Caco-2 (cell line): Measurements from ENCODE around the gene RAB43. TPM values are rescaled to one million over a fixed set of nuclear protein-coding genes. Genes with fewer than 3 reads are reported as not detected.
"Not testable (repeated sequence)": the region's sequence is repeated elsewhere in the genome, so short reads cannot be mapped to it uniquely, and the experiment has no call there.

Experiments used
- BruUV-seq: library from RNA; stranded (reverse); fragments of 400-500 nt; replicated peaks from 2 replicates; lab custom pipeline; 2021; lab: Mats Ljungman, UMichigan
- CTCF ChIA-PET: fragments of 300-600 bp; sonication (Branson Sonifier 250); formaldehyde crosslinking; loops from one replicate; lab custom pipeline; 2022; ENCODE audit warnings: antibody characterized with exemption; lab: Charles Lee
- POLR2A ChIA-PET: fragments of 300-600 bp; sonication (Branson Sonifier 250); formaldehyde crosslinking; loops from one replicate; lab custom pipeline; 2022; ENCODE audit warnings: antibody characterized with exemption; lab: Charles Lee
- DNase-seq, 2 experiments: peaks; one replicate each; pipeline versions ENCODE4 v3.0.0 to v3.0.0-alpha.2; 2020 to 2022
- H3K27me3 ChIP-seq: replicated peaks from 2 replicates; pipeline ENCODE4 v1.6.0; 2011; ENCODE audit warnings: low read length; ENCODE audit not compliant: control insufficient read depth, insufficient read depth
- H3K36me3 ChIP-seq: 2 replicates; pipeline ENCODE4 v1.5.1; 2011; ENCODE audit warnings: low read length; ENCODE audit not compliant: control insufficient read depth, insufficient read depth
- H3K4me1 ChIP-seq: fragments of 250-450 bp; sonication (Bioruptor Pico); 2 replicates; pipeline ENCODE4 v1.5.1; 2020; ENCODE audit warnings: mild to moderate bottlenecking
- H3K4me3 ChIP-seq: 2 replicates; pipeline ENCODE4 v1.5.1; 2011; ENCODE audit warnings: low read depth, mild to moderate bottlenecking, control low read depth, low read length
- H3K9me3 ChIP-seq: fragments of 250-450 bp; sonication (Bioruptor Pico); 2 replicates; pipeline ENCODE4 v1.5.1; 2020; ENCODE audit warnings: mild to moderate bottlenecking, moderate library complexity
- H3K27ac Mint-ChIP-seq: one replicate; pipeline ENCODE4 v1.8.0; 2022; ENCODE audit warnings: mixed read lengths; ENCODE audit not compliant: unreplicated experiment
- H3K27me3 Mint-ChIP-seq: one replicate; pipeline ENCODE4 v1.8.0; 2022; ENCODE audit warnings: mixed read lengths; ENCODE audit not compliant: insufficient read depth, unreplicated experiment
- H3K36me3 Mint-ChIP-seq: one replicate; pipeline ENCODE4 v1.8.0; 2022; ENCODE audit warnings: mild to moderate bottlenecking, mixed read lengths; ENCODE audit not compliant: insufficient read depth, unreplicated experiment
- H3K4me1 Mint-ChIP-seq: one replicate; pipeline ENCODE4 v1.8.0; 2022; ENCODE audit warnings: low read depth, mixed read lengths; ENCODE audit not compliant: unreplicated experiment
- H3K4me3 Mint-ChIP-seq: one replicate; pipeline ENCODE4 v1.8.0; 2022; ENCODE audit warnings: mild to moderate bottlenecking, moderate library complexity, mixed read lengths; ENCODE audit not compliant: unreplicated experiment
- H3K9me3 Mint-ChIP-seq: one replicate; pipeline ENCODE4 v1.8.0; 2022; ENCODE audit warnings: mixed read lengths; ENCODE audit not compliant: unreplicated experiment
- CTCF ChIP-seq, 2 experiments: fragments of 200-600 bp in 1 of 2; IDR thresholded peaks; 1 replicate in 1 of 2; 2 replicates in 1 of 2; pipeline versions ENCODE4 v1.5.1 to v1.8.0; 2011 to 2022; ENCODE audit warnings: antibody characterized with exemption in 1 of 2, control low read depth in 1 of 2, inconsistent platforms in 1 of 2, low read depth in 1 of 2, low read length in 1 of 2, mild to moderate bottlenecking in 1 of 2, moderate library complexity in 1 of 2; ENCODE audit not compliant: insufficient read depth in 1 of 2, severe bottlenecking in 1 of 2, unreplicated experiment in 1 of 2
- intact Hi-C: fragments of 100-400 bp; cut with micrococcal nuclease; formaldehyde crosslinking; loops from one replicate; pipeline ENCODE4 v1.10.0; 2022; ENCODE audit not compliant: unreplicated experiment
- total RNA-seq: library from RNA; stranded (reverse); gene quantifications from 2 replicates; pipeline ENCODE4 v1.2.3, GENCODE V29; 2022

RAB43 gene
- total RNA-seq, 1 experiment from 2014 or later = 12.3 TPM

- no peaks in the 10 kb centered on the region for H3K4me1 ChIP-seq
- POLR2A ChIA-PET = no interaction called here
Observed at GRCh38 chr3:129068291-129068886, 53.2 kb downstream of the RAB43 start.

GRCh38 chr3:129067719-129068118, 53.9 kb downstream of the RAB43 start:
- H3K36me3 ChIP-seq, H3K4me1 Mint-ChIP-seq, DNase-seq, H3K27ac Mint-ChIP-seq, H3K36me3 Mint-ChIP-seq, H3K27me3 ChIP-seq, H3K4me3 ChIP-seq, H3K9me3 Mint-ChIP-seq, intact Hi-C loops, H3K9me3 ChIP-seq, H3K4me3 Mint-ChIP-seq, BruUV-seq, H3K27me3 Mint-ChIP-seq, POLR2A ChIA-PET, H3K4me1 ChIP-seq: not testable (repeated sequence)
- CTCF ChIA-PET = interaction anchor here (1.0 to 1.5 kb wide), 2 partner anchors 14 to 98 kb away, joined by 4 to 6 read pairs; no protein-coding TSS in a partner anchor

More at GRCh38 chr3:129068291-129068886, 53.2 kb downstream of the RAB43 start:
- Mint-ChIP-seq H3K27ac (no peak overlapping the region), H3K27me3 (no peaks in the 10 kb centered on the region), H3K9me3 (no peaks in the 10 kb centered on the region), H3K4me3 (no peak overlapping the region), H3K4me1 (no peaks in the 10 kb centered on the region), H3K36me3 (no peaks in the 10 kb centered on the region)
- Histone ChIP-seq H3K9me3 (no peaks in the 10 kb centered on the region), H3K36me3 (no peaks in the 10 kb centered on the region), H3K4me3 (no peak overlapping the region), H3K27me3 (no peaks in the 10 kb centered on the region)
- intact Hi-C loops = no loop called here
- no peak for DNase-seq
- no TSS peak for BruUV-seq
- CTCF ChIA-PET = interaction anchor here (1.0 to 1.5 kb wide), 2 partner anchors 15 to 98 kb away, joined by 4 to 6 read pairs; no protein-coding TSS in a partner anchor
- TF ChIP-seq CTCF (IDR thresholded peaks at IDR 0.05; ENCODE audit: insufficient read depth in 1 of 2, low read depth in 1 of 2, low read length in 1 of 2, severe bottlenecking in 1 of 2, unreplicated experiment in 1 of 2) = no peak

GRCh38 chr3:129065720-129066073, 55.9 kb downstream of the RAB43 start:
- no peaks in the 10 kb centered on the region for H3K4me1 ChIP-seq

More at GRCh38 chr3:129065720-129066073, 55.9 kb downstream of the RAB43 start:
- H3K9me3 ChIP-seq = no peaks in the 10 kb centered on the region
- CTCF ChIA-PET = no interaction called here
- H3K4me3 ChIP-seq = no peak overlapping the region
- POLR2A ChIA-PET = no interaction called here
- no peak for TF ChIP-seq CTCF (IDR thresholded peaks at IDR 0.05; ENCODE audit: insufficient read depth in 1 of 2, low read depth in 1 of 2, low read length in 1 of 2, severe bottlenecking in 1 of 2, unreplicated experiment in 1 of 2)
- no peaks in the 10 kb centered on the region for H3K36me3 ChIP-seq
- DNase-seq = no peak
- no peak overlapping the region for H3K27ac Mint-ChIP-seq
- H3K4me3 Mint-ChIP-seq = no peak overlapping the region
- no peaks in the 10 kb centered on the region for H3K36me3 Mint-ChIP-seq
- no TSS peak for BruUV-seq
- no peaks in the 10 kb centered on the region for H3K9me3 Mint-ChIP-seq
- no peaks in the 10 kb centered on the region for H3K27me3 ChIP-seq
- intact Hi-C loops = no loop called here
- no peaks in the 10 kb centered on the region for H3K4me1 Mint-ChIP-seq
- H3K27me3 Mint-ChIP-seq = no peaks in the 10 kb centered on the region
